Measurements from ENCODE around the gene B3GALT6.
A peak's percentile ranks its signal among the peaks of the same experiment; 100 is the strongest.
"Not testable (repeated sequence)": the region's sequence is repeated elsewhere in the genome, so short reads cannot be mapped to it uniquely, and the experiment has no call there.

The B3GALT6 gene

DNA sequence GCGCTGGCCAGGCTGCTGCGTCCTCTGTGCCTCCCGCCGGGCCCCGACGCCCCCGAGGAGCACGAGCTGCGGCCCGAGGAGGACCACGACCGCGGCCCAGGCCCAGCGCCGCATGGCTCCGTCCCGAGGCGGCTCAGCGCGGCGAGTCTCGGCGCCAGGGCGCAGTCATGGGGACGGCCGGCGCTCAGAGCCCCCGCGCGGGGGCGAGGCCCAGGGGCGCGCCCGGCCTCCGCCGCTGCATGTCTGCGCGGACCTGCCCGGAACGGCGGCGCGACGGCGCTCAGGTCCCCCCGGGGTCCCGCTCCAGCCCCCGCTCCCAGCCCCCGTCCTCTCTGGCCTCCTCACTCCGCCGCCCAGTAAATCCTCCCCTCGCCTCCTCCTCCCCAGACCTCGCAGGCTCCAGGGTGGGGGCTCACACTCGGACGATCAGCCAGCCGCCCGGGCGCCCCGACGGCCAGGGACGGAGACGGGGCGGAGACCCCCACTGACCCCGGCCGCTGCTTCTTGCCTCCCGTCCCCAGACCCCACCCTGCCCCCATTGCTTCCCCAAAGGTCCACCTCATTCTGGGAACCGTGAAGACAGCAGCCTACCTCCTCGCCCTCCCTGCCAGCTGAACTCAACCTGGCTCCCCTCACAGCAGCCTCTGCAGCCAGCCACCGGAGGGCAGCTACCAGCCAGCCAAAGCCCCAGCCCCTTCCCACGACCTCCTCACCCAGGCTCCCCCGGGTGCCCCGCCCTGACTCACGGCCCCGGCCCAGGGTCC, 14.7 kb downstream of the B3GALT6 start, which contains the start of gene C1QTNF12:
C1QTNF12 (minus strand) TSS at position 146 of the 764 bp plus-strand sequence; CDS start at position 114, 32 bp downstream.
- DNase-seq, result no peak

DNA sequence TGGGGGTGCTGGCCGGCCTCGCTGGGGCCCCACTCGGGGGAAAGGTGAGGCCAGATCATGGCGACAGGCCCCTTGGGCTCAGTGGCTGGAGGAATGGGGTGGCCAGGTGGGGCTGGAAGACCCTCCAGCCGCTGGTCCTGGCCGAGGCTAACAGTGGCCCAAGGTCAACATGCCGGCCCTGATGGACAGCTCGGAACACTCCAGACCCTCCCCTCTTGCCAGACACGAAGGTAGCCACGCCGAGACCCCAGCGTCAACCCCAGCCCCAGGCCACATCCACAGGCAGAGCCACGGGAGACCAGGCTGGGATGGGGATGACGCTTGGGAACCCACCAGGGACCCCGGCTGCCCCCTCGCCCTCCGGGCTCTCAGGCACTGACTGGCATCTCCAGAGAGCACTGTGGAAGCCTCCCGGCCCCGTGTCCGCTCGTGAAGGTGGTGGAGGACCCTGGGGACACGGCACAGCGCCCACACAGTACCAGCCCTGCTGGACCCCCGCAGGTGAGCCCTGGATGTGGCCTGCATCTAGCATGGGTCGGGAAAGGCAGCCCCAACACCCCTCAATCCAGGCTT, 15.4 kb downstream of the B3GALT6 start:
- DNase-seq, result no peak

DNA sequence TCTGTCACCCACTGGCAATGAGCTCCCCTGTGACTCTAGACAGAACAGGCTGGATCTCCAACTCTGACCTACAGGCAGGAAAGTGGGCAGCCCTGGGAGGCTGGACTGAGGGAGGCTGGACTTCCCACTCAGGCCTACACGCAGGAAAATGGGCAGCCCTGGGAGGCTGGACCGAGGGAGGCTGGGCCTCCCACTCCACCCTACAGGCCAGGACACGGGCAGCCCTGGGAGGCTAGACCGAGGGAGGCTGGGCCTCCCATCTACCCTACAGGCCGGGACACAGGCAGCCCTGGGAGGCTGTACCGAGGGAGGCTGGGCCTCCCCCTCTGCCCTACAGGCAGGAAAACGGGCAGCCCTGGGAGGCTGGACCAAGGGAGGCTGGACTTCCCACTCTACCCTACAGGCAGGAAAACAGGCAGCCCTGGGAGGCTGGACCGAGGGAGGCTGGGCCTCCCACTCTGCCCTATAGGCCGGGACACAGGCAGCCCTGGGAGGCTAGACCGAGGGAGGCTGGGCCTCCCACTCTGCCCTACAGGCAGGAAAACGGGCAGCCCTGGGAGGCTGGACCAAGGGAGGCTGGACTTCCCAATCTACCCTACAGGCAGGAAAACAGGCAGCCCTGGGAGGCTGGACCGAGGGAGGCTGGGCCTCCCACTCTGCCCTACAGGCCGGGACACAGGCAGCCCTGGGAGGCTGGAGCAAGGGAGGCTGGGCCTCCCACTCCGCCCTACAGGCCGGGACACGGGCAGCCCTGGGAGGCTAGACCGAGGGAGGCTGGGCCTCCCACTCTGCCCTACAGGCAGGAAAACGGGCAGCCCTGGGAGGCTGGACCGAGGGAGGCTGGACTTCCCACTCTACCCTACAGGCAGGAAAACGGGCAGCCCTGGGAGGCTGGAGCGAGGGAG, 16.2 kb downstream of the B3GALT6 start:
- not testable (repeated sequence) for DNase-seq

DNA sequence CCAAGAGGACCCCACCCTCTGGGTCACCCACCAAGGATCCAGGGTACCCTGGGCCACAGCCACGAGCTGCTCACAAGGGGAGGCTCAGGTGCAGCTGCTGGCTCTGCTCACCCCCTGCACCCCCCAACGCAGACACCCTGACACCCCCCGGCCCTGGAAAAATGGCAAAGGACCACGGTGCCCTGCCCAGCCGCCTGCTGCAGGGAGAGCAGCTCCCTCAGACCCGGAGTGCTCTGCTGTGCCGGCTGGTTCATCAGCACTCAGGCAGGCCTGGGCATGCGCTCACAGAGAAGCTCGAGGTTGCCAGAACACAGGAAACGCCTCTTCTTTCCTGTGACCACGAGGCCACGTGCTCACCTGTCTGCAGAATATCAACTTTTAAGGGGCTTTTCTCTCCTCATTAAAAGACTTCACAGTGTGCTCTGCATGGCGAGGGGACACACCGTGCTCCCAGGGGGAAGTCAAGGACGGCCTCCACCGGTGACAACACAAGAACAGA, 18.8 kb downstream of the B3GALT6 start:
- DNase-seq, result peak; percentile 76

DNA sequence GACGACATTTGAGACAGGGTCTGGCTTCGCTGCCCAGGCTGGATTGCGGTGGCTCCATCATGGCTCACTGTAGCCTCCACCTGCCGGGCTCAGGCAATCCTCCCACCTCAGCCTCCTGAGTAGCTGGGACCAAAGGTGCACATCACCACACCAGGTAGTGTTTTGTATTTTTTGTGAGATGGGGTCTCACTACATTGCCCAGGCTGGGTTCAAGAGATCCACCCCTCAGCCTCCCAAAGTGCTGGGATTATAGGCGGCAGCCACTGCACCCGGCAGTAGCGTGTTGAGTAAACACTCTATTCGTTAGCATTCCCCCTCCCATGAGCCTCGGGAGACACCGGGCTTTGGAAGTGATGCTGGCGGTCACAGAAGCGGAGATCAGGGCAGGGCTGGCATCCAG, 21.3 kb downstream of the B3GALT6 start:
- DNase-seq, result no peak

DNA sequence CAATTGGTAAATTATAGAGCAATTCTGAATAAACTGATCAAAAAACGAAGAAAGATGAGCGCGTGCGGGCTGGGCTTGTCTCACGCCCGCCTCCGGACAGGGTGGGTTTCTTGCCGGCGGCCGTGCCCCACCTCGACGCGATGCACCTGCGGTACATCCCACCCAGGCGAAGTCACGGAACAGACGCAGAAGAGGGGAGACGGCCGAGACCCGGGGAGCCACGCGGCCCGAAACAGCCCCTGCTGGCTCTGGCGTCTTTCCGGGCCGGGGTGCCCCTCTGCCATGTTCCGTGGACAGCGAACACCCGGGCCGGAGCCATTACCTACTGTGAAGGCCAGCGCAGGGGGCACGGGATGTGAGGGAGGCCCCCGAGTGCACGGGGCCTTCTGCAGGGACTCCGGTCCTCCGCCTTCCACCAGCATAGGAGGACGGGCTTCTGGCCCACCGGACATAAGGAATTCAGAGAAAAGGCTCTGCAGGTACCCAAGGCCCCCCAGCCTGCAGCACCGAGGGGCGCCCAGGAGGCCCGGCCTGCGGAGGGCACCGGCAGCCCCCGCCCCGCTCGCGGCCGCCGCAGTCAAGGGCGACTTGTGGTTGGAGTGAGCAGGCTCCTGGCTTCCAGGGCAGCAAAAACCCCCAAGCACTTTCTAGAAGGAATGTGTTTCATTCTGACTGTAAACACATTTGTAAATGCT, 22.1 kb downstream of the B3GALT6 start:
- no peak for DNase-seq

DNA sequence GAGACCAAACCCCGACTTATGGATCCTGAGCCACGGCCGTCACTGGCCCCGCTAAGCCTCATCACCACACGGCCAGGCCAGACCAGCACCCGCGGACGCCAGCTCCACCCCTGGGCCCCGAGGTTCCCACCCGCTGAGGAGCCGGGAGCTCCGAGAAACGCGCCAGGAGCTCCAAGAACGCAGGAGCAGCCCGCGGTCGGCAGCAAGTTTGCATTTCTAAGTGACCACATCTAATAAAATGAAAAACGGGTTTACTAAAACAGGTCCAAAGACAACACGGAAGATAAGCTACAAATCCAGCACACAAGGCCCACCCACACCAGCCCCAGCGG, 22.6 kb downstream of the B3GALT6 start:
- DNase-seq, result no peak

DNA sequence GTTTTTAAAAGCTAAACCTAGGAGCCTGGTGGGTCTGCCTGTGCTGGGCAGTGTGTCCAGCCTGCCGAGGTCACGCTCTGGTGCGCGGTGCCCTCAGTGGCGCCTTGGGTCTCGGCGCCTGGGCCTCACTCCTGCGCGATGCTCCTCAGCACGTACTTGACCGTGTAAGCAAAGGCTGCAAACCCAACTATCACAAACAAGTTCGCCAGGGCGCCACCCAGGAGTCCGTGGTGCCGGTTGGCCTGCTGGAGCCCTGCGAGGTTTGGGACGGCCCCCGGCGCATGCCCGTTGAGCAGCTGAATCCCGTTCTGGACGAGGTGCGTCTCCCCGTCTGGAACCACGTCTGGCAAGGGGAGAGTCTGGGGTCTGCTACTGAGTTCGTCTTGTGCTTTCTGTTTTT, 23.0 kb downstream of the B3GALT6 start:
- DNase-seq, result no peak

DNA sequence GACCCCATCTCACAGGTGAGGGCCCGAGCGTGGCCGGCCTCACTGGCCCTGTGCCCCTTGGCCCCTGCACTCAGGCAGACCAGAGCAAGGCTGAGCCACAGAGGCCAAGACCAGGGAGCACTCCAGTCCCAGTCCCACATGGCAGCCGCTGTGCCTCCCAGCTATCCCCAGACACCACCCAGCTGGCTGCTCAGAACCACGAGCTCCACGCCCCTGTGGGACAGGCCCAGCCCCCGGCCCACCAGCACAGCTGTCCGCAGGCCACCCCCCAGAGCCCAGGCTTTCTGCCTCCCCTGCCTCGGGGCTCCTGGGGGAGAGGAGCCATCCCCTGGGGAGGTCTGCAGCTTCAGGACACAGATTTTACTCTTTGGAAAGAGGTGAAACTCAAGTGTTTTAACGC, 23.6 kb downstream of the B3GALT6 start:
- no peak for DNase-seq

DNA sequence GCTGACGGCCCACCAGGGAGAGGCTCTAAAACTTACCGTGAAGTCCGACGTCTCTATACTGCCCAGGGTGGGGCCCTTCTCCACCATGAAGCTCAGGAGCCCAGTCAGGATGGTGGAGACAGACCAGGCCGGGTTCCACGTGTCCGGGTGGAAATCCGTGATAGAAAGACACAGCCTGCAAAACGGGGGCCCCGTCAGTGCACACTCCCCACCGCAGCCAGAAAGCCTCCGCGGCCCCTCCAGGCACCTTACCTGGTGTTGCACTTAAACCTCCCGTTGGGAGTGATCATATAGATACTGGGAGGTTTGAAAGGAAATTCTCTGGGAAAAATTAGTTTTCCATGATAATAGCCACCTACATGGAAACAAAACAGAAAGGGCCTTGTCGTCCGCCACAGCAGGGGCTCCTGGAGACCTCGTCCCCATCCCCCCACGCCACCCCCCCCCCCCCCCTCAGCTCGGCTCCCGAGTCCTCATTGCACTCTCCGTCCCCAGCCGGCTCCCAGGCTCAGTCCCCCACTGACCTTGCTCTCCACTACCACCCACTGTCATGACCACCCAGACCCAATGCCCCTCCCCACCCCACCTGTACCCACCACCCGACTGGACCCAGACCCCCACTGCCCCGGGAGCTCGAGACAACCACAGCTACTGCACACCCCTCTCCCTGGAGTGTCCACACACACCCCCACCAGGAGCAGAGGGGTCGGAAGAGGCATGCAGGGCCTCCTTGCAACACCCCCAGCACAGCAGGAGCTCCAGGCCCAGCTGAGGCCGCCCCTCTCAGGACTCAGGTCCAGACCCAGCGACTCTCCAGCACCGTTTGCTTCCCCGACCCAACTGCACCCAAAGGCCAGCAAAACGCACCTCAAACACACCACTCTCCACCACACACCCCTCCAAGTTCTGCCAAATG, 25.2 kb downstream of the B3GALT6 start:
- DNase-seq, result no peak

DNA sequence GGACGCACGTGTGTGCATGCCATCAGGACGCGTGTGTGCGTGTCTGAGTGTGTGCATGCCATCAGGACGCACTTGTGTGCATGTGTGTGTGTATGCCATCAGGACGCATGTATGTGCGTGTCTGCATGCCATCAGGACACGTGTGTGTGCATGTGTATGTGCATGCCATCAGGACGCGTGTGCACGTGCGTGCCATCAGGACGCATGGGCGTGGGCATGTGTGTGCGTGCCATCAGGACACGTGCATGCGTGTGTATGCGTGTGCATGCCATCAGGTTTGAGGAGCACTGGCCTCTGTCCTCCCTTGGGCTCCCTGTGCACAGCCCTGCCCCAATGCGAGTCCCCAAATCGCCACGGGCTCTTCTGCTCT, 27.1 kb downstream of the B3GALT6 start:
- DNase-seq, result no peak

DNA sequence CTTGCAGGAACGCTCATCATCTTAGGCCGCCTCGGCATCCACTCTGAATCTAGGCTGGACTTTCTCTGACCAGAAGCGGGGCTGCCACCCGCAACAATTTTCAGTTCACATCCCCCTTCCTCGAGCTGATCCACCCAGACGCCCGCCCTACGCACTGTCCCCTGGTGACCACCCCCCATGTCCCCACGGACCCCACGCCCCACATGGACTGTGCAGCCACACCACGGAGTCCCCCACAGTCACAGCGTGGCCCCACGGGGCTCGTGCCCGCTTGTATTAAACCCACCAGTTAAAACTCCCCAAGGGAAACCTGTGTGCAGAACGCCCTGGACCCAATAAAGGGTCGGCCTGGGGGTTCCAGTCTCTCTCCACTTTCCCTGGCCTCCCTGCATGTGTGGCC, 27.5 kb downstream of the B3GALT6 start:
- no peak for DNase-seq

DNA sequence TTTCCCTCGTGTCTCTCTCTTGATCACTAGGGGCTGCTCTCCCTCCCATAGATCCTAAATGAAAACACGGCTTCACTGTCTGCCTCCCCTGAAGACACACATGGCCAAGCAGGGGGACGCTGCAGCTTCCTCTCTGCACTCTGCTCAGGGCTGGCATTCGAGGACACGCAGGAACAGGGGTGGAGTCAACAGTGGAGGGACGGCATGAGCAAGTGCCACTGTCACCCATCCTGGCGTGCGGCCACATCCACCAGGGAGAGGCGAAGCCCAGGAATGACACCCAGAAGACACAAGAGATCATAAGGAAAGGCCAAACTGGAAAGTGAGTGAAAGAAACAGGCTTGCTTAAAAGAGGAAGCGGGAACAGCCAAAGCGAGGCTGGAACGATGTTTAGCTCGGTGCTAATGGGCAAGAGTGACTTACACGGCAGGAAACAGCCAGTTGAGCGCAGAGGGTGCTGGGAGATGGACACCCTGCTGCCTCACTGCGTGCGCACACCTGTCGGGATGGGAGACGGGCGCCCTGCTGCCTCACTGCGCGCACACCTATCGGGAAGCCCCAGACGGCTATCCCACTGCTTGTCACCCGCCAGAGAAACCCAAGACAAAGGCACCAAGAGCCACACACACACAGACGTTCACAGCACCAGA, 28.0 kb downstream of the B3GALT6 start:
- DNase-seq, result no peak

DNA sequence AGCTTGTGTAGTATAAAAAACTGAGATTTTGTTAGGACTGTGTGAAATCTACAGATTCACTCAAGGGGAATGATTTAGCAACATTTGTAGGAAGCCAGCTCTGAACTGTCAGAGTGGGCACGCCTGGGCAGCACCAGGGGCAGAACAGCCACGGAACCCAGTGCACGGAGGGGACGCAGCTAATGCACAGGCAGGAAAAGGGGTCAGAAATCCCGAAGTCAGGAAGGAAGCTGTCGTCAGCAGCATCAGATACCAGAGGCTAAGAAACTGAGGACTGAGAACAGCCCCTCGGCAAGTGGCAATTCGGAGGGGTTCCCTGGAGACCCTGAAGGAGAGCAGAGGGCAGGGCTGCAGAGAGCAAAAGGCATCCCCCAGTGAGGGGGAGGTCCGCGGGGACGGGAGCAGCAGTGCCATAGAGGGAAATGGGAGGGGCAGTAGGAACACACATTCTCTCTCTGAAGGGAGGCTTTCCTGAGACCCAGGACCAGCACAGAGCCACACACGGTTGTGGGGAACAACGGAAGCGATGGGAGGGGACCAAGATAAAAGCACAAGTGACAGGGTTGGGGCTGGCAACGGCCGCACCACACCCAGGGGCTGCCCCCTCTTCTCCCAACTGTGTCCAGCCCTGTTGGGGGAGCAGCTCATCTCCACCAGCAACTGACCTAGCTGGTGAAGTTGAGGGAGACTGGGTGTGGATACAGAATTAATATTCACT, 29.0 kb downstream of the B3GALT6 start:
- DNase-seq, result no peak

DNA sequence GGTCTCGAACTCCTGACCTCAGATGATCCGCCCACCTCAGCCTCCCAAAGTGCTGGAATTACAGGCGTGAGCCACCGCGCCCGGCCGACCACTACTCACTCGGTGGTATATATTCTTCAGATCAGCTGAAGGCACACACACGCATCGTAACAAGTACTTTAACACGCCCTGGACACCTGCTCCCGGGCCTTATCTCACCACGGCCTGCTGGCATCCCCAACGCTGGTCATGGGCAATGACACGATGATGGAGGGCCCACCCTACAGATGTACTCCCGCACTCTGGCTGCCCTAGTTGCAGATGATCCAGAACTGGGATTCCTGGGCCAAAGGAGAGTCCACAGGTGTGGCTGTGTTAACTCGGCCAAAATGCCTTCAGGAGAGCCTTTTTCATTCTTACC, 30.0 kb downstream of the B3GALT6 start:
- no peak for DNase-seq

DNA sequence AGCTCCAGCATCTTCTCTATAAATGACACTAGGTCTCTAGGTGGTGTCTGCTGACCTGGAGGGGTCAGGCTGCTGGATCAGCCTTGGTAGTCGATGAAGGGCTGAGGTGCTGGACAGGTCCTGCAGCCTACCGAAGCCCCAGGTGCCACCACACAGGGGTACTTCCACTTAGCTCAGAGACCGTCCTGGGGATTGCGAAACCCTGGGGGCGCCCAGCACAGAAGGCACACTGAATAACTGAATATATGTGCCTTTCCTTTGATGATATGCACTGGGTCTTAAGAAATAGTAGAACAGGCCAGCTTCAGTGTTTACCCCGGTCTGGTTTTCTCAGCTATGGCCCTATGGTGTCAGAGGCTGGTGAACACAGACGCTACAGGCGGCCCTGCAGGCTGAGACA, 30.7 kb downstream of the B3GALT6 start:
- no peak for DNase-seq

DNA sequence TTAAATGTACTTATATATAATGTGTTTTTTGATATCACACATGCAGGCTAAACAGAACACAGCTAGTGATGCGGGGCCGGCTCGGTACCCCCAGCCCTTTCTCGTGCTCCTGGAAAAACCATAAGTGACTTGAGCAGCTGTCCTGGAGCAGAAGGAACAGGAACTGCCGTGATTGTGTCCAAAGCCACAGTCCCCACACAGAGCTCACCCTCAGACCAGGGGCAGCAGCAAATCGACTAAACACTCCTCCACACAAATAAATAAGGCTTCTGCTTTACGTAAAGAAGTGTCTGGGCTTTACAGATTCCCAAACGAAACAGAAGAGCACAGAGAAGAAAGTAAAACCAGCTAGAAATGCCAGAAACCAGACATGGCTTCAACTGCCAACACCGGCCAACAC, 32.0 kb downstream of the B3GALT6 start:
- no peak for DNase-seq

DNA sequence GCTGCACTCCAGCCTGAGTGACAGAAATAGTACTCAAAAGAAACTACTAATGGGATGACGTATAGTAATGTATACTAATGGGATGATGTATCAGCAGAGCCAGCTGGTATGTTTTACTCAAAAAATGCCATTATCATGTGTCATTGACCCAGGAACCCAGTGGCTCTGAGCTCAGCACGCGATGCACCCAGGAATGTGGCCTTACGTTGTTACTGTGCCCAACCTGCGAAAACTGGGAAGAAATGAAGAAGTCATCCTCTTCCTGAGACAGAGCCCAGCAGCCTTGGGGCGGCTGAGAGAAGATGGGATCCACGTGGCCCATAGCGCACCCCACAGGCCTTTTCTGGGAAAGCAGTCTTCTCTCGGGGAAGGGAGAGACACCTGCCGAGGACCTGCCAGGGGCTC, 32.8 kb downstream of the B3GALT6 start:
- DNase-seq, result no peak

DNA sequence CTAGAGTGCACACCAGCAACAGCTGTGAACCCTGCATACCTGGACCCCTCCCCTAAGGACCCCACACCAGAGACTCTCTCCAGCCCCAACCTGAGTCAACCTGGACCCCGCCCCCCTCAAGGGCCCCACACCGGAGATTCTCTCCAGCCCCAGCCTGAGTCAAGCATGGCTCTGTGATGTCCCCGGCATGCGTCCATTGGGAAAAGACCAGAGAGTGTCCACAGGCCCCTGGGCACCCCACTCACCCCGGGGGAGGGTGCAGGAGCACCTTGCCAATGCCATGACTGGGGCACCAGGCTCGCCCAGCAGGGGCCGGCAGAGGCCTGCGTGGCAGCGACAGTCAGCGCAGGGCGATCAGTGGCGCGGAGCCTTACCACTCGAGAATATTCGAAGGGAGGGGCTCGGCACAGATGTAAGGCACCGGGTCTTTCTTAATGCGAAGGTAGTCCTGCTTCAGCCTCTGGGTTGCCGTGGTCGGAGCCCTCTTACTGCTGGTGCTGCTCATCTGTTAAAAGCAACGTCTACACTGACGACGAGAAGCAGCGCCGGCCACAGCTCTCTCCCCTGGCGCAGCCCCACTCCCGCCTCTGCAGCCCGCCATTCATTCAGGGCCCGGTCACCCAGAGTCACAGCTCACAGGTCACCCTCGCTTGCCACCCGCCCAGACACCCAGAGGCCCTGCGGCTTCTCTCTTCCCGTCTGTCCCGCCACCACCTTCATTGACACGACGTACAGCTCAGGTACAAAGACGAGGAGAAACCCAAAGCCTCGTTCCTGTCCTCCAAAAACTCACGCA, 35.6 kb downstream of the B3GALT6 start:
- DNase-seq, result no peak

DNA sequence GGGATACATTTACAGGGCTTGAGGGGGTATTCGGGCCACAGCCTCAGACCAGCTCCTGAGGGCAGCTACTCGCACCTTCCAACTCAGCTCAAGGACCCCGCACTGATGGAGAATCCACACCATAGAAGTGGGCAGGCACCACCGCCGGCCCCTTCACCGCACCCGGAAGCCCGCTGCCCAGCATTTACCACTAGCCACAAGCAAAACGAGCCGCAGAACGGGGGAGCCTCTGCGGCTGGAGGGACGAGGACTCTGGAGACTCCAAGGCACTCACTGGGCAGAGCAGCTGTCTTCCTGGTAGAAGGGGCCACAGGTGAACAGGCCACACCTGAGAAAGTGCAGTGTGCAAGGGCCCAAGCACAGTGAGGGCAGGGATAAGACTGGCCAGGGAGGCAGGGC, 36.2 kb downstream of the B3GALT6 start:
- DNase-seq, result no peak

Measured in activated gamma-delta T cell treated with Interleukin-2 at 50 U/mL for 16 hours (primary cell).